ENCODE measurements around the gene LPCAT1.

Gene LPCAT1

GRCh38 chr5:1493941-1494340 lies 29.8 kb downstream of the LPCAT1 start:
- Mint-ChIP-seq H3K27me3 (no peaks in the 10 kb centered on the region), H3K36me3 (ENCODE audit: insufficient read depth) (peaks cover 79% of the 10 kb centered on the region), H3K4me1 (ENCODE audit: low read depth in 2 of 2) (peaks cover 67 to 81% of the 10 kb centered on the region in 2 donors), H3K4me3 (peak overlapping the region; percentile 61 to 67), H3K27ac (peak overlapping the region; percentile 50 to 87), H3K9me3 (no peaks in the 10 kb centered on the region)
- DNase-seq: no peak
- no peak for ATAC-seq (replicated peaks)

GRCh38 chr5:1493413-1493812 lies 30.3 kb downstream of the LPCAT1 start:
- DNase-seq (no peak), ATAC-seq (replicated peaks) (no peak)
- H3K27me3 Mint-ChIP-seq: no peaks in the 10 kb centered on the region
- peak overlapping the region; percentile 61 to 67 for H3K4me3 Mint-ChIP-seq
- peaks cover 82% of the 10 kb centered on the region for H3K36me3 Mint-ChIP-seq (ENCODE audit: insufficient read depth)
- H3K27ac Mint-ChIP-seq: peak overlapping the region; percentile 50 to 87
- H3K4me1 Mint-ChIP-seq (ENCODE audit: low read depth in 2 of 2): peaks cover 68 to 81% of the 10 kb centered on the region in 2 donors
- H3K9me3 Mint-ChIP-seq: no peaks in the 10 kb centered on the region

GRCh38 chr5:1492757-1493156 lies 31.0 kb downstream of the LPCAT1 start:
- Mint-ChIP-seq H3K36me3 (ENCODE audit: insufficient read depth) (peaks cover 84% of the 10 kb centered on the region), H3K27ac (peak overlapping the region; percentile 50 to 87), H3K4me3 (peak overlapping the region; percentile 61 to 67), H3K4me1 (ENCODE audit: low read depth in 2 of 2) (peaks cover 65 to 78% of the 10 kb centered on the region in 2 donors), H3K27me3 (no peaks in the 10 kb centered on the region), H3K9me3 (no peaks in the 10 kb centered on the region)
- DNase-seq (peak; percentile 34 to 49 (median 34)), ATAC-seq (replicated peaks) (peak; percentile 35)

GRCh38 chr5:1490376-1490775 lies 33.4 kb downstream of the LPCAT1 start:
- H3K27ac Mint-ChIP-seq: peak overlapping the region; percentile 91
- ATAC-seq (replicated peaks): no peak
- no peaks in the 10 kb centered on the region for H3K9me3 Mint-ChIP-seq
- peaks cover 49 to 55% of the 10 kb centered on the region in 2 donors for H3K4me1 Mint-ChIP-seq (ENCODE audit: low read depth in 2 of 2)
- DNase-seq: no peak
- peaks cover 90% of the 10 kb centered on the region for H3K36me3 Mint-ChIP-seq (ENCODE audit: insufficient read depth)
- H3K27me3 Mint-ChIP-seq: no peaks in the 10 kb centered on the region
- H3K4me3 Mint-ChIP-seq: peak overlapping the region in 1 of 2 donors; percentile 25

- Mint-ChIP-seq H3K36me3 (ENCODE audit: insufficient read depth) (peaks cover 87% of the 10 kb centered on the region), H3K27me3 (no peaks in the 10 kb centered on the region), H3K4me3 (peak overlapping the region; percentile 64 to 77), H3K27ac (peak overlapping the region; percentile 91), H3K4me1 (ENCODE audit: low read depth in 2 of 2) (peaks cover 49% of the 10 kb centered on the region in 2 donors), H3K9me3 (no peaks in the 10 kb centered on the region)
- ATAC-seq (replicated peaks) (no peak), DNase-seq (no peak)
Observed at GRCh38 chr5:1489754-1490153, 34.0 kb downstream of the LPCAT1 start.

GRCh38 chr5:1488882-1489680 lies 34.7 kb downstream of the LPCAT1 start:
- H3K4me3 Mint-ChIP-seq: peak overlapping the region; percentile 64 to 77
- ATAC-seq (replicated peaks) (peak; percentile 67), DNase-seq (peak in 1 of 3 experiments; percentile 38)
- H3K9me3 Mint-ChIP-seq: no peaks in the 10 kb centered on the region
- H3K27ac Mint-ChIP-seq: peak overlapping the region; percentile 91
- H3K27me3 Mint-ChIP-seq: no peaks in the 10 kb centered on the region
- H3K4me1 Mint-ChIP-seq (ENCODE audit: low read depth in 2 of 2): peaks cover 42 to 43% of the 10 kb centered on the region in 2 donors
- H3K36me3 Mint-ChIP-seq (ENCODE audit: insufficient read depth): peaks cover 83% of the 10 kb centered on the region

- no peak overlapping the region for H3K4me3 Mint-ChIP-seq
- H3K36me3 Mint-ChIP-seq (ENCODE audit: insufficient read depth): peaks cover 76% of the 10 kb centered on the region
- peak overlapping the region; percentile 35 to 68 for H3K27ac Mint-ChIP-seq
- no peak for DNase-seq
- H3K4me1 Mint-ChIP-seq (ENCODE audit: low read depth in 2 of 2): peaks cover 28 to 32% of the 10 kb centered on the region in 2 donors
- no peaks in the 10 kb centered on the region for H3K27me3 Mint-ChIP-seq
- ATAC-seq (replicated peaks): no peak
- no peaks in the 10 kb centered on the region for H3K9me3 Mint-ChIP-seq
Observed at GRCh38 chr5:1487079-1487764, 36.5 kb downstream of the LPCAT1 start.

GRCh38 chr5:1486271-1486670 lies 37.5 kb downstream of the LPCAT1 start:
- Mint-ChIP-seq H3K9me3 (no peaks in the 10 kb centered on the region), H3K27me3 (no peaks in the 10 kb centered on the region), H3K4me3 (no peak overlapping the region), H3K4me1 (ENCODE audit: low read depth in 2 of 2) (peaks cover 35 to 36% of the 10 kb centered on the region in 2 donors), H3K36me3 (ENCODE audit: insufficient read depth) (peaks cover 67% of the 10 kb centered on the region), H3K27ac (peak overlapping the region; percentile 25 to 35)
- no peak for ATAC-seq (replicated peaks)
- DNase-seq: no peak

- H3K4me1 Mint-ChIP-seq (ENCODE audit: low read depth in 2 of 2): peaks cover 33 to 38% of the 10 kb centered on the region in 2 donors
- peak overlapping the region in 1 of 2 donors; percentile 25 for H3K27ac Mint-ChIP-seq
Observed at GRCh38 chr5:1485579-1486118, 38.1 kb downstream of the LPCAT1 start.

GRCh38 chr5:1484730-1485578 lies 38.8 kb downstream of the LPCAT1 start:
- Mint-ChIP-seq H3K27ac (no peak overlapping the region), H3K36me3 (ENCODE audit: insufficient read depth) (peaks cover 61% of the 10 kb centered on the region), H3K4me3 (no peak overlapping the region), H3K4me1 (ENCODE audit: low read depth in 2 of 2) (peaks cover 33 to 40% of the 10 kb centered on the region in 2 donors), H3K9me3 (no peaks in the 10 kb centered on the region), H3K27me3 (no peaks in the 10 kb centered on the region)
- DNase-seq: no peak
- ATAC-seq (replicated peaks): no peak

More at GRCh38 chr5:1485579-1486118, 38.1 kb downstream of the LPCAT1 start:
- no peaks in the 10 kb centered on the region for H3K27me3 Mint-ChIP-seq
- no peak overlapping the region for H3K4me3 Mint-ChIP-seq
- ATAC-seq (replicated peaks): no peak
- no peaks in the 10 kb centered on the region for H3K9me3 Mint-ChIP-seq
- DNase-seq: no peak
- H3K36me3 Mint-ChIP-seq (ENCODE audit: insufficient read depth): peaks cover 61% of the 10 kb centered on the region

- H3K27me3 Mint-ChIP-seq: no peaks in the 10 kb centered on the region
- H3K9me3 Mint-ChIP-seq: no peaks in the 10 kb centered on the region
- peaks cover 58% of the 10 kb centered on the region for H3K36me3 Mint-ChIP-seq (ENCODE audit: insufficient read depth)
- DNase-seq: no peak
- H3K4me1 Mint-ChIP-seq (ENCODE audit: low read depth in 2 of 2): peaks cover 27 to 35% of the 10 kb centered on the region in 2 donors
- no peak for ATAC-seq (replicated peaks)
- H3K4me3 Mint-ChIP-seq: no peak overlapping the region
- H3K27ac Mint-ChIP-seq: peak overlapping the region in 1 of 2 donors; percentile 84
Observed at GRCh38 chr5:1483856-1484729, 39.7 kb downstream of the LPCAT1 start.

GRCh38 chr5:1483064-1483463 lies 40.7 kb downstream of the LPCAT1 start:
- DNase-seq (no peak), ATAC-seq (replicated peaks) (no peak)
- Mint-ChIP-seq H3K27ac (peak overlapping the region; percentile 6 to 84), H3K9me3 (no peaks in the 10 kb centered on the region), H3K4me3 (no peak overlapping the region), H3K27me3 (no peaks in the 10 kb centered on the region), H3K36me3 (ENCODE audit: insufficient read depth) (peaks cover 60% of the 10 kb centered on the region), H3K4me1 (ENCODE audit: low read depth in 2 of 2) (peaks cover 20 to 29% of the 10 kb centered on the region in 2 donors)

All from effector memory CD8-positive, alpha-beta T cell (primary cell).